Body of pancreas (tissue), 4 donors: ENCODE results near the gene POLDIP3. TPM values are rescaled to one million over a fixed set of nuclear protein-coding genes. Genes with fewer than 3 reads are reported as not detected.

Experiments used
- ATAC-seq: fragments of 150-250 bp; one replicate; pipeline ENCODE4 v1.9.1; 2016
- DNase-seq, 4 donors: peaks; one replicate each; pipeline ENCODE4 v3.0.0-alpha.2; 2019
- H3K27ac ChIP-seq, 4 donors: fragments of 200-600 bp; sonication (generic); 1 replicate in 3 of 4; 2 replicates in 1 of 4; pipeline versions ENCODE4 v1.5.1 to v1.6.1; 2016 to 2019; ENCODE audit warnings: mild to moderate bottlenecking in 1 of 4, mixed read lengths in 1 of 4, moderate library complexity in 1 of 4
- H3K27me3 ChIP-seq, 2 donors: fragments of 200-600 bp; sonication (generic); one replicate each; pipeline ENCODE4 v1.6.0; 2016; ENCODE audit warnings: mild to moderate bottlenecking in 1 of 2
- H3K36me3 ChIP-seq, 2 donors: fragments of 200-600 bp; sonication (generic); replicated peaks in 1 of 2; 2 replicates each; pipeline ENCODE4 v1.5.1; 2016; ENCODE audit warnings: low read depth in 2 of 2; ENCODE audit not compliant: insufficient read depth in 1 of 2
- H3K4me1 ChIP-seq: fragments of 200-600 bp; sonication (generic); one replicate; pipeline ENCODE4 v1.6.0; 2016
- H3K4me3 ChIP-seq, 2 donors: fragments of 200-600 bp; sonication (generic); 1 replicate in 1 of 2; 2 replicates in 1 of 2; pipeline ENCODE4 v1.5.1; 2016 to 2019
- H3K9me3 ChIP-seq, 3 donors: fragments of 200-600 bp; sonication (generic); 1 replicate in 2 of 3; 2 replicates in 1 of 3; pipeline ENCODE4 v1.5.1; 2016
- POLR2A ChIP-seq, 3 donors: fragments of 450-650 bp; IDR thresholded peaks; one replicate each; pipeline ENCODE4 v1.6.1; 2016; ENCODE audit warnings: antibody characterized with exemption in 3 of 3, mild to moderate bottlenecking in 2 of 3
- WGBS, 2 donors: methylation state at CpG; one replicate each; pipeline ENCODE4 v1.1.5; 2017; 5-methylcytosine and 5-hydroxymethylcytosine counted together
- intact Hi-C: fragments of 100-400 bp; cut with DNase I; formaldehyde crosslinking; loops from one replicate; pipeline ENCODE4 v1.15.1; 2023
- total RNA-seq, 2 donors: library from RNA; depleted of rRNA; stranded (reverse); fragments of >200 nt; gene quantifications; one replicate each; pipeline ENCODE4 v1.1.0, GENCODE V29; 2016
- TF ChIP-seq, protein P1 (sequence below), 7 experiments: fragments of 450-650 bp in 4 of 7; fragments of 200-600 bp in 3 of 7; sonication (generic) in 3 of 7; IDR thresholded peaks; one replicate each; pipeline ENCODE4 v1.5.1; 2016 to 2019; ENCODE audit warnings: antibody characterized with exemption in 7 of 7

POLDIP3 gene
- total RNA-seq, 2 donors from 2014 or later, result 23.1 to 30.6 TPM

DNA sequence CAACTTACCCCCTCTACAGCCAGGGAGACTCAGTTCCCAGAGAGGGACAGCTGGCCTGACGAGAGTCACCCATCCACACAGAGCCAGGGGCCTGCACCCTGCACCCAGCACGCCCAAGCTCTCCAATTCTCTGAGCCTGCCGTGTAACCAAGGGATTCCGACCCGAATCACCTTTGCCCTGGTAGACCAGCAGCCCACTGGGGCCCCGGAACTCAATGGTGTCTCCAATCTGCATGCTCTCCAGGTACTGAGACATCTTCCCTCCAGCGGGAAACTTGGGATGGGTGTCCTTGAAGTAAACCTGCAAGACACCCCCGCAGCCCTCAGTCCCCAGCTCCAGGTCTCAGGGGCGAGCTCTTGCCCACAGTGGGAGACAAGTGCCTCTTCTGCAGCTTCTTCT, 13.3 kb upstream of the POLDIP3 start:
- no peak for TF ChIP-seq POLR2A (IDR thresholded peaks at IDR 0.05)
- TF ChIP-seq, protein P1, sequence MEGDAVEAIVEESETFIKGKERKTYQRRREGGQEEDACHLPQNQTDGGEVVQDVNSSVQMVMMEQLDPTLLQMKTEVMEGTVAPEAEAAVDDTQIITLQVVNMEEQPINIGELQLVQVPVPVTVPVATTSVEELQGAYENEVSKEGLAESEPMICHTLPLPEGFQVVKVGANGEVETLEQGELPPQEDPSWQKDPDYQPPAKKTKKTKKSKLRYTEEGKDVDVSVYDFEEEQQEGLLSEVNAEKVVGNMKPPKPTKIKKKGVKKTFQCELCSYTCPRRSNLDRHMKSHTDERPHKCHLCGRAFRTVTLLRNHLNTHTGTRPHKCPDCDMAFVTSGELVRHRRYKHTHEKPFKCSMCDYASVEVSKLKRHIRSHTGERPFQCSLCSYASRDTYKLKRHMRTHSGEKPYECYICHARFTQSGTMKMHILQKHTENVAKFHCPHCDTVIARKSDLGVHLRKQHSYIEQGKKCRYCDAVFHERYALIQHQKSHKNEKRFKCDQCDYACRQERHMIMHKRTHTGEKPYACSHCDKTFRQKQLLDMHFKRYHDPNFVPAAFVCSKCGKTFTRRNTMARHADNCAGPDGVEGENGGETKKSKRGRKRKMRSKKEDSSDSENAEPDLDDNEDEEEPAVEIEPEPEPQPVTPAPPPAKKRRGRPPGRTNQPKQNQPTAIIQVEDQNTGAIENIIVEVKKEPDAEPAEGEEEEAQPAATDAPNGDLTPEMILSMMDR (IDR thresholded peaks at IDR 0.05), result no peak
- intact Hi-C loops, result no loop called here
- Histone ChIP-seq H3K9me3 (no peaks in the 10 kb centered on the region), H3K27me3 (no peaks in the 10 kb centered on the region), H3K4me1 (no peaks in the 10 kb centered on the region), H3K4me3 (no peak overlapping the region), H3K27ac (no peak overlapping the region), H3K36me3 (peaks cover 0 to 32% of the 10 kb centered on the region in 2 donors)
- 89 to 93% methylated on average over 5 to 9 of the region's 9 CpGs for WGBS, 2 donors
- no peak for DNase-seq
- ATAC-seq, result no peak

DNA sequence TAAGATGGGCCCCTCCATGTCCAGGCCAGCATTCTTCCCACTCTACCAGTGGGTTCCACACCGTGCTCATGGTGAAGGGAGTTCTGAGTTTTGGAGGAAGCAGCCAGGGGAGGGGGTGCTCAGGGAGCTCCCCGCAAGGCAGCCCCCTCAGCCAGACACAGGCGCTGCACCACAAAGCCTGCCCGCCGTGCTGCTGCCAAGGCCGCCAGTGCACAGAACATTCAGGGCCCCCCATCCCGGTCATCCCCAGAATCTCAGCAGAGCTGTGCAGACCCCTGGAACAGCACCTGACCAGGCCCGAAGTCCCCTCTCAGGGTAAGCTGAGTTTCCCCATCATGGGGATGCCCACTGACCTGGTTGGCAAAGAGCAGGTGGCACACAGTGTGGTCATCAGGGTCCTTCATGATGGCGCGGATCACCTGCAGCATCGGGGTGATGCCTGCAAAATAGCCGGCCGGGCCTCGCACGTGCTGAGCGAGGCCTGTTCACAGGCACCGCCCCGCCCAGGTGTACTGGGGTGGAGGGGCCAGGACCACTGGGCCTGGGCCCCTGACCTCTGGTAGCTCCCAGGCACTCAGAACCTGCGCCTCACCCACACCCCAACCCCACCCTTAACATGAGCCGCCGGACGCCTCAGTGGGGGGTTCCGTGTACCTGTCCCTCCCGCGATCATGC, 12.4 kb upstream of the POLDIP3 start:
- no peak overlapping the region for H3K4me3 ChIP-seq
- no peaks in the 10 kb centered on the region for H3K27me3 ChIP-seq
- TF ChIP-seq POLR2A (IDR thresholded peaks at IDR 0.05), result no peak
- TF ChIP-seq, protein P1 (IDR thresholded peaks at IDR 0.05), result no peak
- no peak for DNase-seq
- H3K36me3 ChIP-seq, result peaks cover 0 to 30% of the 10 kb centered on the region in 2 donors
- no peaks in the 10 kb centered on the region for H3K4me1 ChIP-seq
- WGBS, 2 donors, result 92 to 96% methylated on average over 5 to 22 of the region's 25 CpGs
- ATAC-seq, result no peak
- no peak overlapping the region for H3K27ac ChIP-seq
- H3K9me3 ChIP-seq, result no peaks in the 10 kb centered on the region
- intact Hi-C loops, result no loop called here

DNA sequence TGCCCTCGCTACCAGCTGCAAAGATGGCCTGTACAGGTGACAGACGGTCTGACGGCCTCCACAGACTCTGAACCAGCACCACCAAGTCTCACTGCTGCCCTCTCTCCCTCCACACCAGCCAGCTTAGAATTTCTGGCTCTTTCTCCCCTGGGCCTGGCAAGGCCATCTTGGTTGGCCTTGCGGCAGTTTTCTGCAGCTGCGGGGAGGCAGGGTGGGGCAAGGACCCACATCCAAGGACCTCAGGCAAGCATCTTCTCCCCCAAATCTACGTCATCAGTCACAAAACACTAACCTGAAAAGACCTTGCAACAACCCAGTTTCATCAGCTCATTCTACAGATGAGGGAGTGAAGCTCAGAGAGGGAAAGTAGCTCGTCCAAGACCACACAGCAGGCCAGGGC, 11.7 kb upstream of the POLDIP3 start:
- H3K36me3 ChIP-seq, result peaks cover 0 to 30% of the 10 kb centered on the region in 2 donors
- no peaks in the 10 kb centered on the region for H3K4me1 ChIP-seq
- H3K27me3 ChIP-seq, result no peaks in the 10 kb centered on the region
- H3K27ac ChIP-seq, result no peak overlapping the region
- 95 to 97% methylated on average over 6 to 7 of the region's 7 CpGs for WGBS, 2 donors
- ATAC-seq (no peak), DNase-seq (no peak)
- H3K9me3 ChIP-seq, result no peaks in the 10 kb centered on the region
- no peak overlapping the region for H3K4me3 ChIP-seq
- TF ChIP-seq, protein P1 (IDR thresholded peaks at IDR 0.05), result no peak
- no peak for TF ChIP-seq POLR2A (IDR thresholded peaks at IDR 0.05)
- intact Hi-C loops, result no loop called here

DNA sequence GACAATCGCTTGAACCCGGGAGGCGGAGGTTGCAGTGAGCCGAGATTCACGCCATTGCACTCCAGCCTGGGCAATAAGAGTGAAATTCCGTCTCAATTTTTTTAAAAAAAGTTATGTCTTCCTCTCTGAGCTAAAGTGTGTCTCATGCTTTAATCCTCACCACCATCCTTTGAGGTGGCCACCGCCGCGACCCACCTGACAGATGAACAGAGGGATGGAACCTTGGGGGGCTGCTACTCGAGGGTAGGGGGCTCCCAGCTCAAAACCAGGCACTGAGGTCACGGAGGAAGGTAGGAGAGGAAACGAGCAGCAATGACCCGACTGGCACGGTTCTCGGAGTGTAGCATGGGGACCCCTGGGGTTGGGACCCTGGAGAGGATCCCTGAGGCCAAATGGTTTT, 10.7 kb upstream of the POLDIP3 start:
- intact Hi-C loops, result no loop called here
- TF ChIP-seq, protein P1 (IDR thresholded peaks at IDR 0.05), result no peak
- no peak for TF ChIP-seq POLR2A (IDR thresholded peaks at IDR 0.05)
- no peak for DNase-seq
- Histone ChIP-seq H3K4me1 (no peaks in the 10 kb centered on the region), H3K27me3 (no peaks in the 10 kb centered on the region), H3K27ac (no peak overlapping the region), H3K9me3 (no peaks in the 10 kb centered on the region), H3K36me3 (peaks cover 0 to 25% of the 10 kb centered on the region in 2 donors), H3K4me3 (no peak overlapping the region)
- ATAC-seq, result no peak
- 84 to 90% methylated on average over 12 to 15 of the region's 15 CpGs for WGBS, 2 donors

DNA sequence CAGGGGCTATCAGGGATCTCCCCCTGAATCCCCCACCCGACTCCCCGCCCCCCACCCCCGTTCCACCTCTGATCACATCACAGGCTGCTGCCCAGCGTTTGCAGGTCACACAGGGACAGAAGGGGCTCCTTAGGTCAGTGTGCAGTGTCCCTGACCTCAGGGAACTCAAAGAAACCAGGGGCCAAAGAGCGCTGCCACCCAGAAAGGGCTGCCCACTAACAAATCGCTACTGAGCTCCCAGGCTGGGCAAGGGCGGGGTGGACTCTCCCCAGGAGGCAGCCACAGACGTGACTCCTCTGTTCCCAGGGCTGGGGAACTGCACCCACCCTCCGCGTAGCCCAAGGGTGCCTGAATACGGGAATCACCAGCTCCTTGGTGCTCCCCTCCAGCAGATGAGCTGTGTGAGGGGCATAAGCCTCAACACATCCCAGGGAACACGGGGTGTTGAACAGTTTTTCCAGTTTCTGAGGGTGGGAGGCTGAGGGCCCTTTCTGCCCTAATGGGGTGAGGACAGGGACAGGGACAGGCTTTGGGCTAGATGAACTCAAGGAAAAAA, 9.9 kb upstream of the POLDIP3 start:
- ATAC-seq, result no peak

More for the DNA sequence above, 9.9 kb upstream of the POLDIP3 start:
- Histone ChIP-seq H3K27me3 (no peaks in the 10 kb centered on the region), H3K4me1 (no peaks in the 10 kb centered on the region), H3K4me3 (no peak overlapping the region), H3K36me3 (peaks cover 0 to 24% of the 10 kb centered on the region in 2 donors), H3K27ac (no peak overlapping the region), H3K9me3 (no peaks in the 10 kb centered on the region)
- no peak for DNase-seq
- intact Hi-C loops, result no loop called here
- 85 to 88% methylated on average over 3 to 10 of the region's 12 CpGs for WGBS, 2 donors
- TF ChIP-seq, protein P1 (IDR thresholded peaks at IDR 0.05), result no peak
- no peak for TF ChIP-seq POLR2A (IDR thresholded peaks at IDR 0.05)
